ENCODE measurements around the gene STXBP1.
A peak's percentile ranks its signal among the peaks of the same experiment; 100 is the strongest.

The STXBP1 gene

GRCh38 chr9:127589955-127590370 is 22.1 kb upstream of the STXBP1 start (continued):
- TF ChIP-seq ZBTB6 (tag by site-specific recombination; IDR thresholded peaks at IDR 0.05) (no peak), TSHZ1 (tag by site-specific recombination; IDR thresholded peaks at IDR 0.05; ENCODE audit: borderline replicate concordance) (no peak), ZNF529 (tag by site-specific recombination; IDR thresholded peaks at IDR 0.05; ENCODE audit: insufficient replicate concordance) (no peak), ZNF580 (tag by site-specific recombination; IDR thresholded peaks at IDR 0.05) (no peak), IKZF3 (tag by site-specific recombination; IDR thresholded peaks at IDR 0.05) (peak; percentile 94), PRDM6 (tag by site-specific recombination; IDR thresholded peaks at IDR 0.05) (no peak), ZNF624 (tag by site-specific recombination; IDR thresholded peaks at IDR 0.05) (no peak), ZNF660 (tag by site-specific recombination; IDR thresholded peaks at IDR 0.05) (0 out of 2 replicates have a peak, but pooled peaks have one; percentile 67), ZNF837 (tag by site-specific recombination; IDR thresholded peaks at IDR 0.05) (no peak), ZNF112 (tag by site-specific recombination; IDR thresholded peaks at IDR 0.05) (no peak), ZNF621 (tag by site-specific recombination; IDR thresholded peaks at IDR 0.05) (no peak), ZNF23 (tag by site-specific recombination; IDR thresholded peaks at IDR 0.05; ENCODE audit: borderline replicate concordance) (no peak), ZIC2 (tag by site-specific recombination; IDR thresholded peaks at IDR 0.05) (peak; percentile 49; the same call in 1 of the 2 replicates), ZNF654 (tag by site-specific recombination; IDR thresholded peaks at IDR 0.05; ENCODE audit: low read depth) (peak; percentile 77), GLI2 (tag by site-specific recombination; IDR thresholded peaks at IDR 0.05; ENCODE audit: borderline replicate concordance, low read depth) (no peak), ZNF366 (tag by site-specific recombination; conservative IDR thresholded peaks at IDR 0.05) (peak; percentile 58), ZNF132 (tag by site-specific recombination; IDR thresholded peaks at IDR 0.05; ENCODE audit: borderline replicate concordance) (no peak), ZNF707 (tag by site-specific recombination; IDR thresholded peaks at IDR 0.05) (no peak), ZNF324 (tag by site-specific recombination; IDR thresholded peaks at IDR 0.05) (no peak), ZNF776 (tag by site-specific recombination; IDR thresholded peaks at IDR 0.05; ENCODE audit: borderline replicate concordance) (no peak), SP3 (tag by site-specific recombination; IDR thresholded peaks at IDR 0.05) (no peak), ZNF843 (tag by site-specific recombination; IDR thresholded peaks at IDR 0.05) (no peak), ZBTB17 (tag by site-specific recombination; IDR thresholded peaks at IDR 0.05) (peak; percentile 92), OVOL3 (tag by site-specific recombination; IDR thresholded peaks at IDR 0.05) (no peak), ZNF433 (tag by site-specific recombination; IDR thresholded peaks at IDR 0.05; ENCODE audit: low read depth) (no peak), ZSCAN23 (tag by site-specific recombination; IDR thresholded peaks at IDR 0.05) (no peak), GLI4 (tag by site-specific recombination; IDR thresholded peaks at IDR 0.05) (no peak), ZNF133 (tag by site-specific recombination; IDR thresholded peaks at IDR 0.05) (no peak), ZNF280D (tag by site-specific recombination; IDR thresholded peaks at IDR 0.05) (no peak), PRDM1 (tag by site-specific recombination; IDR thresholded peaks at IDR 0.05) (peak; percentile 65; the same call in 1 of the 2 replicates), MYNN (tag by site-specific recombination; IDR thresholded peaks at IDR 0.05; ENCODE audit: borderline replicate concordance) (no peak), ZBTB7A (tag by site-specific recombination; IDR thresholded peaks at IDR 0.05; ENCODE audit: low read depth) (no peak), ZNF626 (tag by site-specific recombination; IDR thresholded peaks at IDR 0.05) (no peak), ZNF223 (tag by site-specific recombination; IDR thresholded peaks at IDR 0.05) (no peak)

All from HEK293 (cell line).